Uterus (tissue), 4 donors: ENCODE results near the gene CAPN1. TPM values are rescaled to one million over a fixed set of nuclear protein-coding genes. Genes with fewer than 3 reads are reported as not detected.
"Not testable (repeated sequence)": the region's sequence is repeated elsewhere in the genome, so short reads cannot be mapped to it uniquely, and the experiment has no call there.

Source experiments
- DNase-seq, 2 donors: peaks; one replicate each; pipeline ENCODE4 v3.0.0-alpha.2; 2019 to 2020
- H3K27ac ChIP-seq, 2 donors: fragments of 200-600 bp; sonication (generic); 1 replicate in 1 of 2; 2 replicates in 1 of 2; pipeline ENCODE4 v1.5.1; 2016 to 2018
- H3K27me3 ChIP-seq, 2 donors: fragments of 200-600 bp; sonication (generic); one replicate each; pipeline ENCODE4 v1.5.1; 2018 to 2019; ENCODE audit warnings: control low read depth in 1 of 2
- H3K36me3 ChIP-seq, 2 donors: fragments of 200-600 bp; sonication (generic); one replicate each; pipeline ENCODE4 v1.5.1; 2019; ENCODE audit warnings: control low read depth in 1 of 2
- H3K4me1 ChIP-seq, 2 donors: fragments of 200-600 bp; sonication (generic); one replicate each; pipeline ENCODE4 v1.5.1; 2018 to 2019; ENCODE audit warnings: control low read depth in 1 of 2
- H3K4me3 ChIP-seq, 2 donors: fragments of 200-600 bp; sonication (generic); 1 replicate in 1 of 2; 2 replicates in 1 of 2; pipeline ENCODE4 v1.5.1; 2018 to 2019; ENCODE audit warnings: mild to moderate bottlenecking in 1 of 2
- H3K9me3 ChIP-seq, 2 donors: fragments of 200-600 bp; sonication (generic); one replicate each; pipeline ENCODE4 v1.5.1; 2019; ENCODE audit warnings: control low read depth in 1 of 2
- CTCF ChIP-seq, 4 experiments: fragments of 200-600 bp in 2 of 4; fragments of 450-650 bp in 2 of 4; sonication (generic) in 2 of 4; IDR thresholded peaks; one replicate each; pipeline ENCODE4 v1.5.1; 2016 to 2019; ENCODE audit warnings: antibody characterized with exemption in 4 of 4, mild to moderate bottlenecking in 2 of 4, moderate library complexity in 1 of 4
- POLR2A ChIP-seq, 2 donors: fragments of 450-650 bp; IDR thresholded peaks; one replicate each; pipeline ENCODE4 v1.6.1; 2016; ENCODE audit warnings: antibody characterized with exemption in 2 of 2, mild to moderate bottlenecking in 1 of 2, moderate library complexity in 1 of 2
- intact Hi-C: fragments of 100-400 bp; cut with DNase I; formaldehyde crosslinking; loops from one replicate; pipeline ENCODE4 v1.15.1; 2023; ENCODE audit warnings: low total_unique reads
- total RNA-seq, 4 donors: library from RNA; depleted of rRNA in 3 of 4; stranded (reverse); fragments of >200 nt in 3 of 4; gene quantifications; one replicate each; pipeline versions ENCODE4 v1.1.0 to v1.2.4, GENCODE V29; 2014 to 2023
- donor health status: DM: yes; HTN: yes; CAD: no.

Gene CAPN1
- total RNA-seq, 4 donors from 2014 or later = 122 to 174 (median 157) TPM

GRCh38 chr11:65241134-65241533 is 59.4 kb downstream of the CAPN1 start:
- Histone ChIP-seq H3K27ac (no peak overlapping the region), H3K27me3 (no peaks in the 10 kb centered on the region), H3K36me3 (no peaks in the 10 kb centered on the region), H3K9me3 (no peaks in the 10 kb centered on the region), H3K4me1 (no peaks in the 10 kb centered on the region), H3K4me3 (no peak overlapping the region)
- no peak for DNase-seq
- intact Hi-C loops = no loop called here
- TF ChIP-seq CTCF (IDR thresholded peaks at IDR 0.05) = no peak
- no peak for TF ChIP-seq POLR2A (IDR thresholded peaks at IDR 0.05)

- no peaks in the 10 kb centered on the region for H3K27me3 ChIP-seq
- no peak overlapping the region for H3K4me3 ChIP-seq
- H3K27ac ChIP-seq = no peak overlapping the region
- no peaks in the 10 kb centered on the region for H3K36me3 ChIP-seq
- H3K4me1 ChIP-seq = no peaks in the 10 kb centered on the region
- intact Hi-C loops = no loop called here
- TF ChIP-seq POLR2A (IDR thresholded peaks at IDR 0.05) (no peak), CTCF (IDR thresholded peaks at IDR 0.05) (no peak)
- no peak for DNase-seq
- H3K9me3 ChIP-seq = no peaks in the 10 kb centered on the region
Observed at GRCh38 chr11:65241692-65242091, 60.0 kb downstream of the CAPN1 start.

GRCh38 chr11:65242389-65242788 is 60.7 kb downstream of the CAPN1 start:
- DNase-seq = no peak
- Histone ChIP-seq H3K4me1 (no peaks in the 10 kb centered on the region), H3K9me3 (no peaks in the 10 kb centered on the region), H3K27me3 (no peaks in the 10 kb centered on the region), H3K36me3 (no peaks in the 10 kb centered on the region), H3K27ac (no peak overlapping the region), H3K4me3 (no peak overlapping the region)
- TF ChIP-seq CTCF (IDR thresholded peaks at IDR 0.05) (no peak), POLR2A (IDR thresholded peaks at IDR 0.05) (no peak)
- intact Hi-C loops = no loop called here

- H3K27ac ChIP-seq = no peak overlapping the region
- no peaks in the 10 kb centered on the region for H3K9me3 ChIP-seq
- no peaks in the 10 kb centered on the region for H3K27me3 ChIP-seq
- H3K4me3 ChIP-seq = no peak overlapping the region
- H3K36me3 ChIP-seq = no peaks in the 10 kb centered on the region
- DNase-seq = no peak
- intact Hi-C loops = no loop called here
- H3K4me1 ChIP-seq = no peaks in the 10 kb centered on the region
- TF ChIP-seq CTCF (IDR thresholded peaks at IDR 0.05) (no peak), POLR2A (IDR thresholded peaks at IDR 0.05) (no peak)
Observed at GRCh38 chr11:65243797-65244196, 62.1 kb downstream of the CAPN1 start.

GRCh38 chr11:65245046-65245445 is 63.3 kb downstream of the CAPN1 start:
- H3K36me3 ChIP-seq, DNase-seq, intact Hi-C loops, H3K9me3 ChIP-seq, H3K27ac ChIP-seq, H3K4me1 ChIP-seq, H3K4me3 ChIP-seq, H3K27me3 ChIP-seq: not testable (repeated sequence)

GRCh38 chr11:65246506-65246905 is 64.8 kb downstream of the CAPN1 start:
- no peak for TF ChIP-seq CTCF (IDR thresholded peaks at IDR 0.05)
- TF ChIP-seq POLR2A (IDR thresholded peaks at IDR 0.05) = no peak
- Histone ChIP-seq H3K4me1 (no peaks in the 10 kb centered on the region), H3K9me3 (no peaks in the 10 kb centered on the region), H3K27ac (no peak overlapping the region), H3K36me3 (no peaks in the 10 kb centered on the region), H3K4me3 (no peak overlapping the region), H3K27me3 (no peaks in the 10 kb centered on the region)
- DNase-seq = no peak
- intact Hi-C loops = no loop called here

GRCh38 chr11:65248184-65248710 is 66.5 kb downstream of the CAPN1 start:
- DNase-seq, H3K4me1 ChIP-seq, intact Hi-C loops, H3K4me3 ChIP-seq, H3K27me3 ChIP-seq, H3K36me3 ChIP-seq, H3K27ac ChIP-seq, H3K9me3 ChIP-seq: not testable (repeated sequence)
